Activated naive CD4-positive, alpha-beta T cell (primary cell): Measurements from ENCODE around the gene EMP1.
A peak's percentile ranks its signal among the peaks of the same experiment; 100 is the strongest.

Experiments used
- DNase-seq, 4 experiments: peaks; one replicate each; lab custom pipeline; 2025; lab: John Stamatoyannopoulos, UW

The EMP1 gene, protein sequence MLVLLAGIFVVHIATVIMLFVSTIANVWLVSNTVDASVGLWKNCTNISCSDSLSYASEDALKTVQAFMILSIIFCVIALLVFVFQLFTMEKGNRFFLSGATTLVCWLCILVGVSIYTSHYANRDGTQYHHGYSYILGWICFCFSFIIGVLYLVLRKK

GRCh38 chr12:13196130-13196921 lies at the start of gene EMP1:
Gene EMP1 (plus strand): TSS chr12:13196726. CDS start chr12:13211511, 14,785 bp downstream.
- DNase-seq, result peak in 3 of 4 experiments; percentile 8 to 48 (median 31)

GRCh38 chr12:13147688-13148484 lies 48.6 kb upstream of the EMP1 start:
- DNase-seq, result no peak

GRCh38 chr12:13148485-13148847 lies 48.1 kb upstream of the EMP1 start:
- no peak for DNase-seq

DNA sequence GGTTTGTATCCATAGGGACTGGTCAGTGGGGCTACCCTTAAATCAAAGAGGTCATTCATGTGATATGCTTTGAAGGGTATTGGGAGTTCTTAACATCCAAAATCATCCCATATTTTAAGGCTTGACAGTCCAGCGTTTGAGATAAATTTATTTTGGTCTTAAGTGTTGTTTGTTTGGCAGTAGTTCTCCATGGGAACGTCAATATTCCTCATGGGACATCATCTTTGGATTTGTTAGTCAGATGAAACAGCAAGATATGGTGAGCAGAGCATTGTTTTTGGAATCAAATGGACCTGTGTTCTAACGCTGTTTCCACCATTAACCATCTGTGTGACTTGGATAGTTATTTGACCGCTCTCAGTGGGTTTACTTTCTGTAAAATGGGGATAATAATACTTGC lies 47.1 kb upstream of the EMP1 start:
- no peak for DNase-seq

DNA sequence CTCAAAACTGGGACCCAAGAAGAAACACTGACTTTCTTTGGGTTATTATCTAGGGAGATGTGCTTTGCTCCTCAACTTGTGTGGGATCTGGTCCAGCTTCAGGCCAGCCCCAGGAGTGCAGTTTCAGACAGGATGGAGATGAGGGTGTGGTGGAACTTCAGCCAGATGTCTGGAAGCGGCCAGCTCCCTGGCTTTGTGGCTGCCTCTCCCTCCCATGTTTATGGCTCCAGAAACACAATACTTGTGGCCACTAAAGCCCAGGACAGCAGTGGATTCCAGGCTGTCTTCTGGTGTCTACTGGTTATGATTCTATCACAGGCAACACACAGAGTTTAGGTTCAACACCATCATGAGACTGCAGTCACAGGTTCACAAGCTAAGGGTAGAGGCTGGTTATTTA lies 44.2 kb upstream of the EMP1 start:
- DNase-seq, result no peak

GRCh38 chr12:13152756-13153155 lies 43.8 kb upstream of the EMP1 start:
- DNase-seq, result no peak

DNA sequence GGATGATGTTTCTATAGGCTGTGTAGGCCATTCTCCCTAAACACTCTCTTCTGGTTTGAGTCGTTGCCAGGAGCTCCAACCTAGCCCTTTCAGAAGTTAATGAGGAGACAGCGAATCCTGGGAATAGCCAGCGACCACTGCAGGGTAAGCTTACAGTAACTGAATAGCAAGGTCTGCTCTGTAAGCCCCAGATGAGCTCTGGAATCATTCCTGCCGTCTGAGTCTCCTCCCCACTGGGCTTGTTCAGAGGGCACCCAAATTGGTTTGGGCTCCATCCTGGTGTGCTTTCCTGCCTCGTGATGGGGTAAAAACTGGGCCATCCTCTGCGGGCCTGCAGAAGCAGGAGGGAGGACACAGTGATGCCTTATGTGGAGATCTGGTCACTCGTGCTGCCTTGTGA lies 43.3 kb upstream of the EMP1 start:
- DNase-seq, result no peak

DNA sequence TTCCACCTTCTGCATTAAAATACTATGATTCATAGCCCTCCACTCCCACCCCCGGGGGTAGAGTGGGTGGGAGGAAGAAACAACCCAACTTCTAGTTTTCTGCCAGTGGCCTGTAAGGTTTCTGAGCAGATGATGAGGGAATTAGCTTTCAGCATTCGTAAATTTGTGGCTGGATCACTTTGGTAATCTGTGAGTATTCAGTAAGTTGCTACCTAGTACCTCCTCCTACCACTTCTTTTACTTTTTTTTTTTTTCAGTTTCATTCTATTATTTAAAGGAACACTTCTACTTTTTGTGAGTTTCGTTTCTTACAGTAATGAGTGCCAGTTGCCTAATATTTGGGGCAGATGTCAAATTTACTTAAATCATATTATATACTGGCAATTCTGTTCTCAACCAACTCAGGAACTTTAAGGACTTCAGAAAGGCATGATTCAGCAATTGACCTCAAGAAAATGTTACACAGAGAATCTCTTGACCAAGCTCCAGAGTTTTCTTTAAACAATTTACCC lies 42.4 kb upstream of the EMP1 start:
- DNase-seq, result no peak

GRCh38 chr12:13154831-13155230 lies 41.7 kb upstream of the EMP1 start:
- no peak for DNase-seq

GRCh38 chr12:13156277-13156676 lies 40.2 kb upstream of the EMP1 start:
- no peak for DNase-seq

DNA sequence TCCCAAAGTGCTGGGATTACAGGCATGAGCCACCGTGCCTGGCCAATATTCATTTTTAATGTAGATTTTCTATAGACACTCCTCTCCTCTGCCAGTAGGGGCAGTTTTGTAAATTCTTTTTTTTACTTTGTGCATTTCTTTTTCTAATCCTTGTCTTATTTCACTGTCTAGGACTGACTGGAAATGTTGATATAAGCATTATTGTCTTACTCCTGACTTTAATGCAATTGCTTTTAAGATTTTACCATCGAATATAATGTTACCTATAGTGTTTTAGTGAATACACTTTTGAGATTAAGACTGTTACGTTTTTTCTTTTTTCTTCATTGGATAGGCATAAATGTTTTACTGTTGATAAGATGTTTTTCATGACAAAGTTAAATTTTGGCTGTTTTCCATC lies 35.4 kb upstream of the EMP1 start:
- DNase-seq, result no peak

DNA sequence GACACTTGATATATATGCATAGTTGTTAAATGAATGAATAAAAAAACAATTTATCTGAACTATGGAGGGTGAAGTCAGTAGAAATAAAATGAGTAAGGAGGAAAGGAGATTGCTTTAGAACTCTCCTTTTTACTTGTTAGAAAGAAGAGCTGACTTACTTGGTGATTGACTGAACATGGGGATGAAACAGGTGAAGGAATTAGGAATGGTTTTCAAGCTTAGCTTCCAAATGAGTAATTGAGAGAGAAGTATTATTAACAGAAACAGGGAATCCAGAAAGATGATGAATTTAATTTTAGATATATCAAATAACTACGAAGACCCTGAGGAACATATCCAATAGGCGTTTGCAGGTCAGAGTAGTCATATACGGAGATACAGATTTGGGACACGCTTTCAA lies 33.6 kb upstream of the EMP1 start:
- no peak for DNase-seq

GRCh38 chr12:13163868-13164635 lies 32.5 kb upstream of the EMP1 start:
- DNase-seq, result no peak

GRCh38 chr12:13164921-13165616 lies 31.5 kb upstream of the EMP1 start:
- DNase-seq, result no peak

GRCh38 chr12:13165617-13166041 lies 30.9 kb upstream of the EMP1 start:
- peak in 3 of 4 experiments; percentile 17 to 52 (median 27) for DNase-seq

DNA sequence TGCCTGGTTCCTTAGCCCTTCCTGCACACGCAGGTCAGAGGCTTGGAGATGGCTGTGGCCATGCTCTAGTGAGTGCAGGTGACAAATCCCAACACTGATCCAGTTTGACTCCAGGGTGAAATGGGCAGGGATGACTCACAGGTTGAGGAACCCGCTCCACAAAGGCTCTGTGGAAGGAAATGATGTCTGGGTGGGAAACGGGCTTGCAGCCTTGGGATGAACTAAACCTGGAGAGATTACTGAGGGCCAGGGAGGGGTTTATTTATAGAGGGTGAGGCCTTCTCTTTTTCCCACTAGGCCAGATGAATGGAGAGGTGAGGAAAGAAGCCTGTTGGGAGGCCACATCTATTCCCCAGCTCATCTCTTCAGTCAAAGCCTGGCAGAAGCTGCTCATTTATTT lies 29.3 kb upstream of the EMP1 start:
- DNase-seq, result no peak

- DNase-seq, result no peak
Observed at GRCh38 chr12:13167906-13168305, 28.6 kb upstream of the EMP1 start.

- no peak for DNase-seq
Observed at GRCh38 chr12:13169272-13169671, 27.3 kb upstream of the EMP1 start.

DNA sequence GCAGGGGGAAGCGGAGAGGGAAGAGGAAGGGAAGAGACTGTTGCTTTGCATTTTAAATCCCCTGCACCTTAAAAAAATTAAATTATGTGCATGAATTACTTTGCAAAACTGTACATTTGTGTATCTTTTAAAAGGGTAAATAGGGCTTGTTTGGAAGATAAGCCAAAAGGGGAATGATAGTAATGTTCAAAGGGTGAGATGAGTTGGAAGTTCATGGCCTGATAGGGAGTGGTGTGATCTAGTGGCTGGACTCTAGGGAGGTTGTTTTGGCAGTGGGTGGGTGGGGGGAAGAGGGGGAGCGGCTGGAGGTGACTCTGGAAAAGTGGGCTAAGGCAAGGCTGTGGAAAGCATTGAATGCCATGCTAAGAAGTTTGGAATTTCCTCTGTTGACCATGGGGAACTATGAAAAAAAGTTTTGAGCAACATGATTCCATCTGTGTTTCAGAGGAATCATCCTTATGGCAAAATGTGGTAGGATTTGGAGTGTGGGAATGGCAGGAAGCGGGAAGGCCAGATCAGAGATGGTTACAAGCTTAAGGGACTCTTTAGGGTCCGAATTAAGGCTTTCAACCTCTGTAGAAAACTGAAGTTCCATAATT lies 25.5 kb upstream of the EMP1 start:
- DNase-seq, result no peak

- DNase-seq, result no peak
Observed at GRCh38 chr12:13171921-13172859, 24.3 kb upstream of the EMP1 start.
